Activated T-cell treated with anti-CD3 and anti-CD28 coated beads, Interleukin-2, amount 50 U/mL, for 24 hours (primary cell): ENCODE results near the gene DIAPH3.

Experiments
- DNase-seq: peaks from one replicate; pipeline ENCODE4 v3.0.0-alpha.2; 2020
- H3K27ac Mint-ChIP-seq: 2 replicates; pipeline ENCODE4 v1.8.0; 2020; ENCODE audit warnings: mild to moderate bottlenecking, mixed read lengths
- H3K27me3 Mint-ChIP-seq: 2 replicates; pipeline ENCODE4 v1.8.0; 2020; ENCODE audit warnings: mixed read lengths
- H3K36me3 Mint-ChIP-seq: 2 replicates; pipeline ENCODE4 v1.8.0; 2020; ENCODE audit warnings: low read depth, mixed read lengths
- H3K4me1 Mint-ChIP-seq: 2 replicates; pipeline ENCODE4 v1.8.0; 2020; ENCODE audit warnings: low read depth, mixed read lengths
- H3K4me3 Mint-ChIP-seq: 2 replicates; pipeline ENCODE4 v1.8.0; 2020; ENCODE audit warnings: mild to moderate bottlenecking, moderate library complexity, mixed read lengths
- H3K9me3 Mint-ChIP-seq: 2 replicates; pipeline ENCODE4 v1.8.0; 2020; ENCODE audit warnings: mixed read lengths

DIAPH3 gene

DNA sequence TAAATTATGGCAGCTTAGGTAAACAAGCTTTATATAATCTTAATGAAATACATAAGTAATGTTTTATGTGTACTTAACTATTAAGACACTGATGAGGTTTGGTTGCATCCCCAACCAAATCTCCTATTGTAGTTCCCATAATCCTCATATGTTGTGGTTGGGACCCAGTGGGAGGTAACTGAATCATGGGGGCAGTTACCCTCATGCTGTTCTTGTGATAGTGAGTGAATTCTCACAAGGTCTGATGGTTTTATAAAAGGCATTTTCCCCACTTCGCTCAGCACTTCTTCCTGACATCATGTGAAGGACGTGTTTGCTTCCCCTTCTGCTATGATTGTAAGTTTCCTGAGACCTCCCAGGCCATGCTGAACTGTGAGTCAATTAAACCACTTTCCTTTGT is 212.7 kb downstream of the DIAPH3 start:
- Mint-ChIP-seq H3K9me3 (peaks cover 8% of the 10 kb centered on the region), H3K27me3 (no peaks in the 10 kb centered on the region), H3K4me3 (no peak overlapping the region), H3K4me1 (no peaks in the 10 kb centered on the region), H3K36me3 (peaks cover 4% of the 10 kb centered on the region), H3K27ac (no peak overlapping the region)
- DNase-seq: no peak

DNA sequence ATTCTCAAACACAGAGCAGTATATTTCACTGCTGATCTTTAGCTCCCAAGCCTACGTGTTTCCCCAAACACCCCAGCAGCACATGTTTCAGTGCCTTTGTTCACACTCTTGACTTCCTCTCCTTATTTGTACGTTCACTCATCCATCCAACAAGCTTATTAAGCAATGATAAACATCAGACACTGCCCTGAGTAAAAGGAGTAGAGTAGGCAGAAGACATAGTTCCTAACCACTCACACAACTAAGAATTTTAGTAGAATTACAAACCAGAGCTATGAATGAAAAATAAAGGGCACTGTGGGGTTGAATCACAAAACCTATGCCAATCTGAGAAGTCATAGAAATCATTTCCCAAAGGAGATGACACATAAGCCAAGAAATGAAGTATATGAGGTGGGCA is 213.5 kb downstream of the DIAPH3 start:
- Mint-ChIP-seq H3K4me1 (no peaks in the 10 kb centered on the region), H3K4me3 (no peak overlapping the region), H3K27ac (no peak overlapping the region), H3K9me3 (peaks cover under 1% of the 10 kb centered on the region), H3K36me3 (no peaks in the 10 kb centered on the region), H3K27me3 (no peaks in the 10 kb centered on the region)
- DNase-seq: no peak

DNA sequence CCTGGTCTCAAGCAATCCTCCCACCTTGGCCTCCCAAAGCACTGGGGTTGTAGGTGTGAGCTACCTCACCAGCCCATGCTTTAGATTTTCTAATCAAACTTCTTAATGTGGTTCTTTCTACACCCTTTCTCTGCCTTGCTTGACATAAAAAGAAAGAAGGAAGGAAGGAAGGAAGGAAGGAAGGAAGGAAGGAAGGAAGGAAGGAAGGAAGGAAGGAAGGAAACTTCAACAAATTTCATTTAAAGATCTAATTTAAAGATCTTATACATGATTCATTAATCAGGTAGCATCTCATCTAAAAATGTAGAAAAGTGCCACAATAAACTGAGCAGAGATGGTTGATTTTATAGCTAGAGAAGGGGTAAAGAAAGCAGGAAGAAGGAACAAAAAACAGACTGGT is 215.0 kb downstream of the DIAPH3 start:
- Mint-ChIP-seq H3K27ac (no peak overlapping the region), H3K36me3 (no peaks in the 10 kb centered on the region), H3K9me3 (no peaks in the 10 kb centered on the region), H3K27me3 (no peaks in the 10 kb centered on the region), H3K4me1 (no peaks in the 10 kb centered on the region), H3K4me3 (no peak overlapping the region)
- no peak for DNase-seq

DNA sequence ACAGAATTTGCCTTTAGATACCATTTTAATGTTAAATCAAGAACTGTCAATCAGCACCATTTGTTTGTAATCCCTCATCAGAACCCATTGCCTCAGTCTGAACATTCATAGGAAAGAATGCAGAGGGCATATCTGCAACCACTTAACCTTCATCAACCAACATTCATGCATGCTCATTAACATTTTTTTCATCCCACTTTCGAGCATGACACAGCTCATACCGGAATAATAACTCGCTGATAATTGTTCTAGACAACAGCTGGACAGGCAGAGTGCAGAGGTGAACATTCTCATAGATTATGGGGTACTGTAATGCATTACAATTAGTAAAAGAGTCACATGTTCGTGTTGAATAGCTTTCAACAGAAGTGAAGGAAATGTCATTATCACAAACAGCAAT is 216.8 kb downstream of the DIAPH3 start:
- no peaks in the 10 kb centered on the region for H3K27me3 Mint-ChIP-seq
- no peaks in the 10 kb centered on the region for H3K4me1 Mint-ChIP-seq
- no peaks in the 10 kb centered on the region for H3K36me3 Mint-ChIP-seq
- no peak for DNase-seq
- no peak overlapping the region for H3K4me3 Mint-ChIP-seq
- no peak overlapping the region for H3K27ac Mint-ChIP-seq
- no peaks in the 10 kb centered on the region for H3K9me3 Mint-ChIP-seq

DNA sequence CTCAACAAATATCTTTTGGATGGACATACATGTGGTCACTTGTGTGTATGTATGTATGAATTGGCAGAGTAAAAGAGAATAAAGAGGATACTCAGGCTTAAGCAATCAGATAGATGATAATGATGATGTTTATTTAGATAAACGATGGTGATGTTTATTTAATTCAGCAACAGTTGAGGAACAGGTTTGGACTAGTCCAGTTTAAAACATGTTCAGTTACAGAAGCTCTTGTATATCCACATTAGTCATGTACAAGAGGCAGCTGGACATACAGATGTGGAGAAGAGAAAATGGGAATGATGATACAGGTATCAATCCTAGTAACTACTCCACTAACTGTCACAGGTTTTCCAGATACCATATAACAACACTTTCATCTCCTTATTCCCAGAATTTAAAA is 232.1 kb downstream of the DIAPH3 start:
- Mint-ChIP-seq H3K27me3 (no peaks in the 10 kb centered on the region), H3K27ac (no peak overlapping the region), H3K9me3 (peaks cover 20% of the 10 kb centered on the region), H3K4me3 (no peak overlapping the region), H3K4me1 (no peaks in the 10 kb centered on the region), H3K36me3 (peaks cover 7% of the 10 kb centered on the region)
- no peak for DNase-seq

DNA sequence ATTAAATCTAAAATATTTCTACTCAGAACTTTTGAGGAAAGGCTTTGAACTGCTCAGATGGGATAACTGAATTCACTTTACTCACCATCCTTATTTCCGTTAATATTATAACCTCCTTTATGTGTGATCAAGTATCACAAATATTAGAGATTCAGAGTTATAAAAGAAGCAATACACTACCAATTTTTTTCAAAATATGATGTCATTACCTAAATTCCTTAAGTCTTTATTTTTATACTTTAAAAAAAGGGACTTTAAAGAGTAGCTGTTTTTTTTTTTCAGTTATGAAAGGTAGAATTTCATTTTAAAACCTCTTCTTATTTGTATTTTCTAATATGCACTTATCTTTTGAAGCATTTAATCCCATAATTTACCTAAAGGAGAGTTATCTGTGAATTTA is 239.5 kb downstream of the DIAPH3 start:
- peaks cover 21% of the 10 kb centered on the region for H3K9me3 Mint-ChIP-seq
- no peaks in the 10 kb centered on the region for H3K27me3 Mint-ChIP-seq
- DNase-seq: no peak
- H3K36me3 Mint-ChIP-seq: peaks cover 7% of the 10 kb centered on the region
- H3K4me1 Mint-ChIP-seq: no peaks in the 10 kb centered on the region
- no peak overlapping the region for H3K4me3 Mint-ChIP-seq
- no peak overlapping the region for H3K27ac Mint-ChIP-seq

DNA sequence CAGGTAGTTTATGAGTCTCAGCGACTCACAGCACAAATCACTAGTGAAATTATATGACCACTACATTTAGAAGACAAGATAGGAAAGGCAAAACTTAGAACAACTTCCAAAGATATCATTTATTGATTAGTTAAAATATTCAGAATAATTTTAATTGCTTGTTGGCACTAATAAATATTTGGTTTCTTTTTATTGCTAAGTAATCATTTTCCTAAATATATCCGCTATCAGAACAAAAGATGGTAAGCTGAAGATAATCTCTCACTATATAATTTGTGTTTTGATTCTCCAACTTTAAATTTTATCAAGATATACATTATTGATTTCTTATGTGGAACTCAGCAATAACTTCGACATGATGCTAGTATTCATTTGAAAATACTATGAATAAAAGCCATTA is 248.5 kb downstream of the DIAPH3 start:
- H3K27ac Mint-ChIP-seq: no peak overlapping the region
- no peaks in the 10 kb centered on the region for H3K9me3 Mint-ChIP-seq
- H3K4me1 Mint-ChIP-seq: no peaks in the 10 kb centered on the region
- no peaks in the 10 kb centered on the region for H3K27me3 Mint-ChIP-seq
- DNase-seq: no peak
- no peaks in the 10 kb centered on the region for H3K36me3 Mint-ChIP-seq
- no peak overlapping the region for H3K4me3 Mint-ChIP-seq

DNA sequence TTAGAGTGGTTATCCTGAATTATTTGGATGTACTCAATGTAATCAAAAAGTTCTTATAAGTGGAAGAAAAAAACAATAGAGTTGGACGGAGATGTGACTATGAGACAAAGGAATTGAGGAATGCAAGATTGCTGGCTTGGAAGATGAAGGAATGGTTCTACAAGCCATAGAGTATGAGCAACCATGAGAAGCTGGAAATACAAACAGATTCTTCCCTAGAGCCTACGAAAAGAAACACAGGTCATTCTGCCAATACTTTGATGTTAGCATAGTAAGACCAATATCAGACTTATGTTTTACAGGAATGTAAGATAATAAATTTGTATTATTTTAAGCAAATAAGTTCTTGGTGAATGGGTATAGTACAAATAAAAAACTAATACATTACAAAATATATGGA is 249.2 kb downstream of the DIAPH3 start:
- Mint-ChIP-seq H3K27me3 (no peaks in the 10 kb centered on the region), H3K27ac (no peak overlapping the region), H3K9me3 (no peaks in the 10 kb centered on the region), H3K4me1 (no peaks in the 10 kb centered on the region), H3K4me3 (no peak overlapping the region), H3K36me3 (no peaks in the 10 kb centered on the region)
- no peak for DNase-seq

DNA sequence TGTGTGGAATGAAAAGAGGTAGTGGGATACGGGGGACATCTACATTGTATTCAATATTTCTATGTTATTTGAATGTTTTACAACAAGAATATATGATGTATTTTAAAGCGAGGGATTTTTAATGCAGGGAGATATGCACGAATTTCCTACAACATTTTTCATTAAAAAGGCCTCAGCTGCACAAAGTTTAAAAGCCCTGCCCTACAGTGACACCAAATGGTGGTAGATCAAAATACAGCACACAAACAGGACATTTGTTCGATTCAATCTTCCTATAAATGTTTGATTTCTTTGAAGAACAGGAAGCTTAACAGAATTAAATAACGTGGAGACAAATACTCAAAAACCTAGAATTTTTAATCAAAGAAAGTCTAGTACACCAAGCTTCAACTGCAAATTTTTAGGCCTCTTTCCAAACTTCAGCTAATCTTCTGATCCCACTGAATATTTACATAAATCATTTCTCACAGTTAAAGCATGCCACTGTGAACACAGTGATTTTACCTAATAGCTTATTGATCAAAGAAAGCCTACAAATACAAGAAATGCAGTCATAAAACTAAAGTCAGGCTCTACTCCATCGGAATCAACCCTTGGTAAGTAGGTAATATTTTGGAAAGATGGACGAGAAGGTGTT is 257.2 kb downstream of the DIAPH3 start:
- no peaks in the 10 kb centered on the region for H3K27me3 Mint-ChIP-seq
- H3K4me3 Mint-ChIP-seq: no peak overlapping the region
- H3K36me3 Mint-ChIP-seq: no peaks in the 10 kb centered on the region
- H3K4me1 Mint-ChIP-seq: peaks cover 3% of the 10 kb centered on the region
- H3K9me3 Mint-ChIP-seq: no peaks in the 10 kb centered on the region
- no peak overlapping the region for H3K27ac Mint-ChIP-seq
- no peak for DNase-seq

DNA sequence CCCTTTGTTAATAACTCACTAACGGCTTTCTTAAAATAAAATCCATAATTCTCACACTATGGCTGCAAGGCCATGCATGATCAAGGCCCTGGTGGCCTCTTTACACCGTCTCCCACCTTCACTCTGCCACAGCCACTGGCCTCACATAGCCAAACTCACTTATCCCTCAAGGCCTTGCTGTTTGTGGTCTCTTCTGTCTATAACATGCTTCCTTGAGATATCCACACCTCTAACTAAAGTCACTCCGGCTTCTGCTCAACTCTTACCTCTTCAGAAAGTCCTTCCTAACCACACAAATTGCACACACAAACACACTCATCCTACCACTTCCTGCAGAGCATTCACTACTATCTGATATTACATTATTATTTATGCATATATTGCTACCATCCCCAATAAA is 262.5 kb downstream of the DIAPH3 start:
- no peak for DNase-seq

DNA sequence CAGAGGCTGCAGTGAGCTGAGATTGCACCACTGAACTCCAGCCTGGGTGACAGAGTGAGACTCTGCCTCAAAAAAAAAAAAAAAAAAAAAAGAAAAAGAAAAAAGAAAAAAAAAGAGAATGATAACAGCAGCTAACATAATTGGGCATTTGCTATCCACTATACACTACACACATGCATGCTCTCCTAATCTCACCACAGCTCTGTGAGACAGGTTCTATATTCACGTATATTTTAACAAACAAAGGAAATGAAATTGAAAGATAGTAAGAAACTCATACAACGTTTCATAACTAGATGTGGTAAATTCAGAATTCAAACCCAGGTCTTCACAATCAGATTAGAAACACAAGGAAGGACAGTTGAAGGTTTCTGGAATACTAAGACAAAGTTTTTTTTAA is 265.7 kb downstream of the DIAPH3 start:
- Mint-ChIP-seq H3K4me3 (no peak overlapping the region), H3K27ac (no peak overlapping the region), H3K4me1 (peaks cover 4% of the 10 kb centered on the region), H3K9me3 (no peaks in the 10 kb centered on the region), H3K27me3 (no peaks in the 10 kb centered on the region), H3K36me3 (no peaks in the 10 kb centered on the region)
- DNase-seq: no peak

More for the DNA sequence above, 262.5 kb downstream of the DIAPH3 start:
- Mint-ChIP-seq H3K4me3 (no peak overlapping the region), H3K9me3 (no peaks in the 10 kb centered on the region), H3K4me1 (peaks cover 6% of the 10 kb centered on the region), H3K36me3 (no peaks in the 10 kb centered on the region), H3K27me3 (no peaks in the 10 kb centered on the region), H3K27ac (no peak overlapping the region)

DNA sequence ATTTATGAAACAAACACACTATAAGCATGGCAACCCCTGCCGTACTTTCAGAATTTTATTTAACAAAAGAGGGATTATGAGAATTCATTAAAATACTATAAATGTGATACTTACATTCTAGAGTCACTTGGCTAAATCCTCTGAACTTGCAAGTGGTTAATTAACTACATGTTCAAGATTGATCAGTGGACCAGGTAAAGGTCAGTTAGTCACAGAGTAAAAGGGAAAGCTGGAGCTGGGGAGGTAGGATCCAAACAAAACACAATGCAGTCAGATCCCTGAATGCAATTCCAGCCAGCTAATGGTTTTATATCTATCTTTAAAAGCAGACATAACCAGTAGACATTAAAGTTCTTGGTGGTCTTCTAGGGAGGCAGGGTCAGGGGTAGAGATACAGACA is 270.5 kb downstream of the DIAPH3 start:
- H3K9me3 Mint-ChIP-seq: no peaks in the 10 kb centered on the region
- H3K4me1 Mint-ChIP-seq: no peaks in the 10 kb centered on the region
- H3K36me3 Mint-ChIP-seq: no peaks in the 10 kb centered on the region
- no peaks in the 10 kb centered on the region for H3K27me3 Mint-ChIP-seq
- no peak overlapping the region for H3K4me3 Mint-ChIP-seq
- no peak for DNase-seq
- no peak overlapping the region for H3K27ac Mint-ChIP-seq

DNA sequence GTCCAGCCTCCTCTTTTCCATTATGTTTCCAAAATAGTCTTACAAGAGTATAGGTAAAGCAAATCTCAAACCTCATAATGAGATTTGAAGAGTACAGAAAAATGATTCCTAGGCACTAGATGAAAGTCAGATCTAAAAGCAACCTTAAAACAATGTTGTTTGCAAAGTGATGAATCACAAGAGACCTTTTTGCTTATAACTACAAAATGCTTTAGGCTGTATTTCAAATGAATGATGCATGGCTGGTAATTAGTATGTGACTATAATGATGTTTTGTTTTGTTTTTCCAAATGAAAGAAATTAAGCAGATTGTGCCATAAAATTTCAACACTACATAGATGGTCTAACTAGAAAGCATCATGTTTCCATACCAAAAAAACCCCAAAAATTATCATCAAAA is 272.7 kb downstream of the DIAPH3 start:
- Mint-ChIP-seq H3K36me3 (no peaks in the 10 kb centered on the region), H3K4me1 (no peaks in the 10 kb centered on the region), H3K27me3 (no peaks in the 10 kb centered on the region), H3K9me3 (no peaks in the 10 kb centered on the region), H3K4me3 (no peak overlapping the region), H3K27ac (no peak overlapping the region)
- DNase-seq: no peak

DNA sequence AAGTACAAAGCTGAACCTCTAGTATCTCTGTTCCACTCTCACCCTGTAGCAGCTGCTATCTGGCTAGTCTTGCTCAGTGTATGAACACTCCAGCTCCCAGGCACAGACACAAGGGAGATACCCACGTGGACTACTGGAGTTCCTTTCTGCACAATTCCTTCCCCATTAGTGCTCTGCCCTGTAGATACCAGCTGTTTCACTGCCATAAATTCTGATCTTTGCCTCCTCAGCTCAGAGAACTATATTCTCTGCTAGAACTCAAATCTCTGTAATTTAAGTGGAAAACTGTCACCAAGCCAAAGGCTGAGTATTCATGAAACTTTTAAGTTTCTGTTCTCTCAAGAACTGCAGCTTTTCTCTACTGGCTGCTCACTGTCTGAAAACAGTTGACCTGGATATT is 273.7 kb downstream of the DIAPH3 start:
- no peak overlapping the region for H3K27ac Mint-ChIP-seq
- DNase-seq: no peak
- no peaks in the 10 kb centered on the region for H3K36me3 Mint-ChIP-seq
- H3K4me3 Mint-ChIP-seq: no peak overlapping the region
- no peaks in the 10 kb centered on the region for H3K4me1 Mint-ChIP-seq
- H3K9me3 Mint-ChIP-seq: no peaks in the 10 kb centered on the region
- H3K27me3 Mint-ChIP-seq: no peaks in the 10 kb centered on the region

DNA sequence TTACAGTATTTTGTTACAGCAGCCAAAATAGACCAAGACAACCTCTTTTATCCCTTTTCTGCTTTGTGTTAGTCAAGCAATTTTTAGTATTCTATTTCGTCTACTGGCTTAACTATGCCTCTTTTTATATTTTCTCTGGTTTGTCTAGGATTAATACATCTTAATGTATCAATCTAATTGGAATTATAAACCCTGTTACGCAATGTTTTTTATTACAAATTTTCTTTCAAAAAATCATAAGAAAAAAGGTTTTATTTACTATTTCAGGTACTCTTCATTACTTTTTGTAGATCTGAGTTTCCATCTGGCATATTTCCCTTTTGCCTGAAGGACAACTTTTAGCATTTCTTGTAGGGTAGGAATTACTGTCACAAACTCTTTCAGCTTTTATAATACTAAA is 275.3 kb downstream of the DIAPH3 start:
- Mint-ChIP-seq H3K27me3 (no peaks in the 10 kb centered on the region), H3K4me3 (no peak overlapping the region), H3K4me1 (no peaks in the 10 kb centered on the region), H3K36me3 (no peaks in the 10 kb centered on the region), H3K9me3 (no peaks in the 10 kb centered on the region), H3K27ac (no peak overlapping the region)
- no peak for DNase-seq

DNA sequence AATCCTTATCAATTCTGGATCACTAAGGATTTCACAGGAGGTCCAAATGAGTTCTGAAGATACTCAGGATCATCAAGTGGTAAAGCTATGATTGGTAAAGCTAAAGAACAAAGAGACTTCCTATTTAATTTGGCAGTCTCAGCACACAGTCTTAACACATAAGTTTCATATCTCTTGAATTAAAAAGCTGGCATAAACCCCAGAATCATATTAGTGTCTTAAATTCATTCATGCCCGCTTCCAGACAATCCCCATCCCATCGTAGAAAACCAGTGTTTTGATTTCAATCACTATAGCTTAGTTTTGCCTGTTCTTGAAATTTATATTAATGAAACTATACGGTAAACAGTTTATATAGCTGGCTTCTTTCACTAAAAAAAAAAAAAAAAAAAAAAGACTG is 278.7 kb downstream of the DIAPH3 start:
- H3K4me3 Mint-ChIP-seq: no peak overlapping the region
- H3K9me3 Mint-ChIP-seq: no peaks in the 10 kb centered on the region
- no peaks in the 10 kb centered on the region for H3K36me3 Mint-ChIP-seq
- H3K27ac Mint-ChIP-seq: no peak overlapping the region
- no peak for DNase-seq
- H3K27me3 Mint-ChIP-seq: no peaks in the 10 kb centered on the region
- no peaks in the 10 kb centered on the region for H3K4me1 Mint-ChIP-seq
